CD8-positive, alpha-beta memory T cell (primary cell): ENCODE data around the gene UPF2. TPM values are rescaled to one million over a fixed set of nuclear protein-coding genes. Genes with fewer than 3 reads are reported as not detected.
A peak's percentile ranks its signal among the peaks of the same experiment; 100 is the strongest.

Source experiments
- CTCF ChIA-PET: fragments of 350-600 bp; sonication (Branson Sonifier 250); formaldehyde crosslinking; loops from one replicate; lab custom pipeline; 2021; ENCODE audit warnings: antibody characterized with exemption; lab: Charles Lee
- POLR2A ChIA-PET: fragments of 350-600 bp; sonication (Branson Sonifier 250); formaldehyde crosslinking; loops from one replicate; lab custom pipeline; 2021; ENCODE audit warnings: antibody characterized with exemption; lab: Charles Lee
- DNase-seq, 5 donors: peaks; one replicate each; pipeline versions ENCODE4 v3.0.0 to v3.0.0-alpha.2; 2020 to 2022; ENCODE audit warnings: mixed read lengths in 1 of 5
- H3K27ac ChIP-seq: one replicate; pipeline ENCODE4 v1.7.0; 2013; ENCODE audit warnings: low read depth, mild to moderate bottlenecking, low read length, moderate library complexity
- H3K27me3 ChIP-seq: 2 replicates; pipeline ENCODE4 v1.7.0; 2013; ENCODE audit warnings: low read length, mild to moderate bottlenecking; ENCODE audit not compliant: insufficient read depth, poor library complexity, severe bottlenecking
- H3K36me3 ChIP-seq: 2 replicates; pipeline ENCODE4 v1.7.0; 2013; ENCODE audit warnings: mild to moderate bottlenecking, low read length, moderate library complexity; ENCODE audit not compliant: insufficient read depth
- H3K4me1 ChIP-seq: 2 replicates; pipeline ENCODE4 v1.7.0; 2013; ENCODE audit warnings: mild to moderate bottlenecking, low read length, moderate library complexity; ENCODE audit not compliant: insufficient read depth
- H3K4me3 ChIP-seq: 2 replicates; pipeline ENCODE4 v1.7.0; 2013; ENCODE audit warnings: mild to moderate bottlenecking, low read length
- H3K9me3 ChIP-seq: 2 replicates; pipeline ENCODE4 v1.7.0; 2013; ENCODE audit warnings: mild to moderate bottlenecking, low read length
- H3K27ac Mint-ChIP-seq, 8 donors: one replicate each; pipeline ENCODE4 v1.8.0; 2020 to 2021; ENCODE audit warnings: mixed read lengths in 8 of 8, mild to moderate bottlenecking in 6 of 8, inconsistent platforms in 3 of 8, moderate library complexity in 3 of 8
- H3K27me3 Mint-ChIP-seq, 2 donors: one replicate each; pipeline ENCODE4 v1.8.0; 2020 to 2021; ENCODE audit warnings: mixed read lengths in 2 of 2, mild to moderate bottlenecking in 1 of 2, moderate library complexity in 1 of 2
- H3K36me3 Mint-ChIP-seq, 3 donors: one replicate each; pipeline ENCODE4 v1.8.0; 2020 to 2021; ENCODE audit warnings: mixed read lengths in 3 of 3, inconsistent platforms in 1 of 3, mild to moderate bottlenecking in 1 of 3
- H3K4me1 Mint-ChIP-seq, 3 donors: one replicate each; pipeline ENCODE4 v1.8.0; 2020 to 2021; ENCODE audit warnings: mixed read lengths in 3 of 3, inconsistent platforms in 1 of 3, mild to moderate bottlenecking in 1 of 3
- H3K4me3 Mint-ChIP-seq, 7 donors: one replicate each; pipeline ENCODE4 v1.8.0; 2020 to 2021; ENCODE audit warnings: mixed read lengths in 7 of 7, mild to moderate bottlenecking in 6 of 7, moderate library complexity in 4 of 7, inconsistent platforms in 2 of 7
- H3K9me3 Mint-ChIP-seq, 5 donors: one replicate each; pipeline ENCODE4 v1.8.0; 2020 to 2022; ENCODE audit warnings: mixed read lengths in 5 of 5, mild to moderate bottlenecking in 3 of 5, moderate library complexity in 2 of 5, inconsistent platforms in 1 of 5
- polyA plus RNA-seq: library from polyadenylated mRNA; unstranded; fragments of 300-500 nt; fragmentation: Illumina TruSeq; gene quantifications from one replicate; pipeline ENCODE4 v1.2.3, GENCODE V29; 2021
- total RNA-seq, 2 experiments: library from RNA; stranded (reverse); gene quantifications; one replicate each; pipeline ENCODE4 v1.2.3, GENCODE V29; 2021

The UPF2 gene
- total and polyA plus RNA-seq, 3 experiments from 2014 or later = 18.5 to 42.4 (median 39.8) TPM

GRCh38 chr10:11908991-11909390 is 133.6 kb downstream of the UPF2 start:
- Histone ChIP-seq H3K9me3 (no peaks in the 10 kb centered on the region), H3K36me3 (no peaks in the 10 kb centered on the region), H3K4me1 (no peaks in the 10 kb centered on the region), H3K27me3 (no peaks in the 10 kb centered on the region), H3K4me3 (no peak overlapping the region), H3K27ac (no peak overlapping the region)
- H3K36me3 Mint-ChIP-seq = peaks cover 0 to 2% (median 0%) of the 10 kb centered on the region in 3 donors
- ChIA-PET POLR2A (no interaction called here), CTCF (no interaction called here)
- H3K4me1 Mint-ChIP-seq = peaks cover 1 to 5% (median 3%) of the 10 kb centered on the region in 3 donors
- no peak for DNase-seq
- peak overlapping the region in 1 of 8 donors; percentile 19 for H3K27ac Mint-ChIP-seq
- H3K4me3 Mint-ChIP-seq = no peak overlapping the region
- H3K27me3 Mint-ChIP-seq = peaks cover 0 to 6% of the 10 kb centered on the region in 2 donors
- no peaks in the 10 kb centered on the region for H3K9me3 Mint-ChIP-seq

- peaks cover 0 to 2% (median 0%) of the 10 kb centered on the region in 3 donors for H3K36me3 Mint-ChIP-seq
- no peaks in the 10 kb centered on the region for H3K27me3 ChIP-seq
- peak overlapping the region in 1 of 8 donors; percentile 60 for H3K27ac Mint-ChIP-seq
- no peaks in the 10 kb centered on the region for H3K4me1 ChIP-seq
- no peak overlapping the region for H3K4me3 ChIP-seq
- no peak overlapping the region for H3K4me3 Mint-ChIP-seq
- no peak for DNase-seq
- POLR2A ChIA-PET = no interaction called here
- no peaks in the 10 kb centered on the region for H3K9me3 ChIP-seq
- no peak overlapping the region for H3K27ac ChIP-seq
- H3K4me1 Mint-ChIP-seq = peaks cover 1 to 5% (median 3%) of the 10 kb centered on the region in 3 donors
- H3K9me3 Mint-ChIP-seq = no peaks in the 10 kb centered on the region
- peaks cover 0 to 6% of the 10 kb centered on the region in 2 donors for H3K27me3 Mint-ChIP-seq
- CTCF ChIA-PET = no interaction called here
- H3K36me3 ChIP-seq = no peaks in the 10 kb centered on the region
These were observed 134.1 kb downstream of the UPF2 start for GRCh38 chr10:11908536-11908935.

DNA sequence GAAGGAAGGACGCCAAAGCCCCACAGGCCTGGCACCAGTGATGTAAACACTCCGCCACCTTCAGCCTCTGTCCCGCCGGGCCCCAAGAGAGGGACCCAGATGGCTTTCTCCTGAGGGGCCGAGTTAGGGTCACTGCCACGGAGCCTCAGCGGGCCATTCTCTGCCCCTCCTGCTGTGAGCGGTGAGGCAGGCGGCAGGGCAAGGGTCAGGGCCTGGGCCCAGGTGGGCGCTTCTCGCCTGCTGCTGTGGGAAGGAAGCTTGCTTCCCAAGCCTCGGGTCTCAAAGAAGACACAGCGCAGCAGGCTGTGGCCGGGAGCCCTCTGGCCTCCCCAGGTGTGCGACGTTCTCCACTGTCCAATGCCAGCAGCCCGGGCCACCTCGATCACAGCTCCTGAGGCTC is 134.7 kb downstream of the UPF2 start:
- Histone ChIP-seq H3K9me3 (no peaks in the 10 kb centered on the region), H3K27ac (no peak overlapping the region), H3K4me3 (no peak overlapping the region), H3K4me1 (no peaks in the 10 kb centered on the region), H3K36me3 (no peaks in the 10 kb centered on the region), H3K27me3 (no peaks in the 10 kb centered on the region)
- Mint-ChIP-seq H3K27ac (no peak overlapping the region), H3K27me3 (peaks cover 0 to 6% of the 10 kb centered on the region in 2 donors), H3K4me1 (peaks cover 1 to 5% (median 3%) of the 10 kb centered on the region in 3 donors), H3K9me3 (no peaks in the 10 kb centered on the region), H3K4me3 (no peak overlapping the region), H3K36me3 (peaks cover 0 to 2% (median 0%) of the 10 kb centered on the region in 3 donors)
- POLR2A ChIA-PET = no interaction called here
- DNase-seq = no peak
- CTCF ChIA-PET = no interaction called here

- Histone ChIP-seq H3K27me3 (no peaks in the 10 kb centered on the region), H3K36me3 (no peaks in the 10 kb centered on the region), H3K4me1 (no peaks in the 10 kb centered on the region), H3K27ac (no peak overlapping the region), H3K4me3 (no peak overlapping the region), H3K9me3 (no peaks in the 10 kb centered on the region)
- ChIA-PET POLR2A (no interaction called here), CTCF (no interaction called here)
- Mint-ChIP-seq H3K4me3 (no peak overlapping the region), H3K4me1 (peaks cover 1 to 5% (median 3%) of the 10 kb centered on the region in 3 donors), H3K36me3 (peaks cover 0 to 2% (median 0%) of the 10 kb centered on the region in 3 donors), H3K9me3 (no peaks in the 10 kb centered on the region), H3K27ac (no peak overlapping the region), H3K27me3 (peaks cover 3 to 12% of the 10 kb centered on the region in 2 donors)
- DNase-seq = no peak
These were observed 135.9 kb downstream of the UPF2 start for GRCh38 chr10:11906714-11907113.

DNA sequence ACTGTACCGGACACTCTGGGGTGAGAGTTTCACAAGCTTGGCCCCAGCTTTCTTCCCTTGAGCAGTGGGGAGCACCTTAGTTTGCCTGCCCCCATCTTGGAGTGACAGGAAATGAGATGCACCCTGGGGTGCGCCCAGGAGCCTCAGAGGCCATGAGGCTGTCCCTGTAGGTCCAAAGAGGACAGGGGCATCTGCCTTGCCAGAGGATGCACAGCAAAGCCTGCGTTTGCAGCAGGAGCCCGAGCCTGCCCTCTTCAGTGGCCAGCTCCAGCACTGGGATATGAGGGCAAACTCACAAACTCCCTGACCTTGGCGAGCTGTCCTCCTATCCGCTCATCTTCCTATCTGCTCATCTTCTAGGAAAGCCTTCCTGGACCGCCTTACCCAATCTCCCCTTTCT is 140.0 kb downstream of the UPF2 start:
- H3K9me3 ChIP-seq = no peaks in the 10 kb centered on the region
- DNase-seq = no peak
- Mint-ChIP-seq H3K27ac (no peak overlapping the region), H3K9me3 (no peaks in the 10 kb centered on the region), H3K4me3 (no peak overlapping the region), H3K36me3 (peaks cover 0 to 2% (median 0%) of the 10 kb centered on the region in 3 donors), H3K4me1 (peaks cover 1 to 5% (median 3%) of the 10 kb centered on the region in 3 donors), H3K27me3 (peaks cover 5 to 6% of the 10 kb centered on the region in 2 donors)
- H3K36me3 ChIP-seq = no peaks in the 10 kb centered on the region
- ChIA-PET POLR2A (no interaction called here), CTCF (no interaction called here)
- no peaks in the 10 kb centered on the region for H3K4me1 ChIP-seq
- H3K27ac ChIP-seq = no peak overlapping the region
- H3K4me3 ChIP-seq = no peak overlapping the region
- H3K27me3 ChIP-seq = no peaks in the 10 kb centered on the region

DNA sequence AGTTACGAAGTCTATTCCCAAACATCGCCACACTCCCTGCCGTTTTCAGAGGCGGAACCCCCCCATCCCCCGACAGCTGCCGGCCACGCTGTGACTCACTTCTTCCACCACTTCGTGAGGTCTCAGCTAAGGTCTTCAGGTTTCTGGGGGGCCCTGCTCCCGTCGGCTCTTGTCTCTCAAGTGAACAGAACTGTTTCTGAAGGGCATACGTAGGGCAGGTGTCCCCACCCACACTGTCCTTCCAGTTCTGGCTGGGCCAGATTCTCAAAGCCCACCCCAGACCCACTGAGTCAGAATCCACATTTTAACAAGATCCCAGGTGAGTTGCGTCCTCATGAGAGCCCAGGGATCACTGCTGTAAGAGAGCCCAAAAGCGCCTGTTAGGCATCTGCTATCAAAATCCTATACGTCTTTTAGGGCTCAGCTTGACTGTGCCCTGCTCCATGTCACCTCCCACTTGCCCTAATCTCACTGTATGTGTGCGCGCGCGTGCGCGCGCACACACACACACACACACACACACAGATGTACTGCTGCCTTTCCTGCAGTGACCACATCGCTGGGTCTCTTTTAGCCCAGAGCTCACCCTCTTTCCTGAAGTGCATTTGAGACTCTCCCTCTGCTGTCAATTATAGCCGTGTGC is 140.7 kb downstream of the UPF2 start:
- no peak for DNase-seq
- CTCF ChIA-PET = no interaction called here
- H3K36me3 Mint-ChIP-seq = peaks cover 0 to 2% (median 0%) of the 10 kb centered on the region in 3 donors

GRCh38 chr10:11901454-11901832 is 141.2 kb downstream of the UPF2 start:
- H3K4me3 ChIP-seq = no peak overlapping the region
- H3K36me3 ChIP-seq = no peaks in the 10 kb centered on the region
- Mint-ChIP-seq H3K9me3 (no peaks in the 10 kb centered on the region), H3K36me3 (no peaks in the 10 kb centered on the region), H3K4me3 (no peak overlapping the region), H3K27me3 (peaks cover 5 to 6% of the 10 kb centered on the region in 2 donors), H3K27ac (no peak overlapping the region), H3K4me1 (peaks cover 0 to 7% (median 0%) of the 10 kb centered on the region in 3 donors)
- H3K27ac ChIP-seq = peak overlapping the region; percentile 43
- H3K27me3 ChIP-seq = no peaks in the 10 kb centered on the region
- ChIA-PET POLR2A (no interaction called here), CTCF (no interaction called here)
- no peaks in the 10 kb centered on the region for H3K9me3 ChIP-seq
- DNase-seq = no peak
- H3K4me1 ChIP-seq = no peaks in the 10 kb centered on the region

More for the DNA sequence above, 140.7 kb downstream of the UPF2 start:
- H3K27me3 Mint-ChIP-seq = peaks cover 5 to 6% of the 10 kb centered on the region in 2 donors
- H3K4me3 Mint-ChIP-seq = no peak overlapping the region
- peaks cover 1 to 6% (median 3%) of the 10 kb centered on the region in 3 donors for H3K4me1 Mint-ChIP-seq
- no peaks in the 10 kb centered on the region for H3K4me1 ChIP-seq
- no peaks in the 10 kb centered on the region for H3K9me3 Mint-ChIP-seq
- H3K27ac ChIP-seq = peak overlapping the region; percentile 43
- POLR2A ChIA-PET = no interaction called here
- no peaks in the 10 kb centered on the region for H3K9me3 ChIP-seq
- H3K4me3 ChIP-seq = no peak overlapping the region
- H3K27me3 ChIP-seq = no peaks in the 10 kb centered on the region
- H3K36me3 ChIP-seq = no peaks in the 10 kb centered on the region
- H3K27ac Mint-ChIP-seq = no peak overlapping the region

DNA sequence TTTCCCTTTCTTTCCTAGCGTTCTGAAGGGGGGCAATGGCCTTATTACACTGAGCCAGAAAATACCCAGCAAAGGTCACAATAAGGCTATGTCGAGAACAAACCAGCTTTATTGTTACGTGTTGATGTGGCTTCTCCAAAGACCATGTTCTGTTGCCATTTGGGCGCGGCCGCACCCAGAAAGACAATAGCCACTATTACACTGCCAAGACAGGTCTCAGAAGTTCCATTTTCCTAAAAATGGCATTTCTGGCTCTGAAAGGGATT is 141.6 kb downstream of the UPF2 start:
- POLR2A ChIA-PET = no interaction called here
- H3K36me3 ChIP-seq = no peaks in the 10 kb centered on the region
- no peak overlapping the region for H3K4me3 Mint-ChIP-seq
- no peak overlapping the region for H3K27ac ChIP-seq
- no peaks in the 10 kb centered on the region for H3K9me3 ChIP-seq
- no peak for DNase-seq
- no peaks in the 10 kb centered on the region for H3K36me3 Mint-ChIP-seq
- H3K9me3 Mint-ChIP-seq = no peaks in the 10 kb centered on the region
- H3K27ac Mint-ChIP-seq = no peak overlapping the region
- H3K4me1 Mint-ChIP-seq = peaks cover 0 to 8% (median 0%) of the 10 kb centered on the region in 3 donors
- H3K4me3 ChIP-seq = no peak overlapping the region
- H3K4me1 ChIP-seq = no peaks in the 10 kb centered on the region
- peaks cover 5 to 6% of the 10 kb centered on the region in 2 donors for H3K27me3 Mint-ChIP-seq
- CTCF ChIA-PET = no interaction called here
- no peaks in the 10 kb centered on the region for H3K27me3 ChIP-seq
